NOMO-1 treated with dmso at 0.1 percent for 144 hours (cell line): ENCODE measurements around the gene ZNF724.
"Not testable (repeated sequence)": the region's sequence is repeated elsewhere in the genome, so short reads cannot be mapped to it uniquely, and the experiment has no call there.

Experiments
- DNase-seq: peaks from one replicate; lab custom pipeline; 2025; ENCODE audit not compliant: unreplicated experiment; lab: John Stamatoyannopoulos, UW

Gene ZNF724

DNA sequence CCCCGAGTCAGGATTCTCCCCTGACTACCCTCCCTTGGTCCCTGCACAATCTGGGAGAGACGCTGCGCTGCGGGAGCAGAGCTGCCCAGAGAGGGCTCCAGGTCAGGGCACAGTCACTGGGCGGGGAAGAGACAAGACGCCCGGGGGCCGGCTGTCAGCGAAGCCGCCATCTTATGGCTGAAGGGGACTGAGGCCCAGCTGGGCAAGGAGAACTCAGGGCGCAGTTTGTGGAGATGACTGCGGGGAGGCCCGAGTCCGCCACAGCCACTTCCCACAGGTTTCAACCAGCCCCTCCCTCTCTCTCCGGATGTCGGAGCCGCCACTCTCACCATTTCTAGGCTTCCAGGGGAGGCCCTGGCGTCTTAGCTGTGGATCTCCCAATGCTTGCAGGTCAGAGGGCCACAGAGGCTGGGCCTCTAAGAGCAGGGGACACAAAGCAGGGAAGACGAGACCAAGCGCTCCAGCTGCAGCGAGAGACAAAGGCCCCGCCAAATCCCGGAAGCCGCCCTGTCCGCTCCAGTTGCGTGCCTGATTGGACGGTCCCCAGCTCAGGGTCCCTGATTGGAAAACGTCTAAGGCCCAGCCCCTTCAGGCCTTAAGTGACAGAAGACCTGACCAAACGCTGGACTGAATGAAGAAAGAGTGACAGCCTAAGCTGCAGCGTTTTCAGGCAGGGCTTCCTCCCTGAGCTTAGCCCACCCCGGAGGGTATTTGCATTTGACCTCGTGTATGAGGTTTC, at the start of gene ZNF724:
TSS of gene ZNF724 (minus strand) at position 484 of the 739 bp plus-strand sequence. CDS start at position 332, 152 bp downstream.
- peak; percentile 79 for DNase-seq

DNA sequence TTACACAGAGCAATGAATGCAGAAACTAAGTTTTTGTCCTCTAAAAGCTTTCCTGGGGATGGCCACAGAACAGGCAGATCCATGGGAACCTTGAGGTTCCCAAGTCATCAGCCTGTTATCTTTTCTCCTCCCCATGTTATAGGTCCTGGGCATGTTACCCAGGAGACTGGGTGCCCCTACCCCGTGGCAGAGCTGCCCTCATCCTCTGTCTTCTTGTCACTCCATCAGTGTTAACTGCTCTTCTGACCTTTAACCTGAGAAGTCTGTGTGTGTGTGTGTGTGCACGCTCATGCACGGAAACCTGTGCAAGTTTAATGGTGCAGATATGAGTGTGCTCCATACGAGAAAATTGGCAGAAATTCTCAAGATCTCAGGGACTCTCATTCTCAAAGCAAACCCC, 43.9 kb upstream of the ZNF724 start:
- DNase-seq: no peak

DNA sequence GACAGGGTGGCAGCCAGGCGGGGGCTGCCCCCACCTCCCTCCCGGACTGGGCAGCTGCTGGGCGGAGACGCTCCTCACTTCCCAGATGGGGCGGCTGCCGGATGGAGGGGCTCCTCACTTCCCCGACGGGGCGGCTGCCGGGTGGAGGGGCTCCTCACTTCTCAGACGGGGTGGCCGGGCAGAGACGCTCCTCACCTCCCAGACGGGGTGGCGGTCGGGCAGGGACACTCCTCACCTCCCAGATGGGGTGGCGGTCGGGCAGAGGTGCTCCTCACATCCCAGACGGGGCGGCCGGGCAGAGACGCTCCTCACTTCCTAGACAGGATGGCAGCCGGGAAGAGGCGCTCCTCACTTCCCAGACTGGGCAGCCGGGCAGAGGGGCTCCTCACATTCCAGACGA, 39.8 kb upstream of the ZNF724 start:
- not testable (repeated sequence) for DNase-seq

DNA sequence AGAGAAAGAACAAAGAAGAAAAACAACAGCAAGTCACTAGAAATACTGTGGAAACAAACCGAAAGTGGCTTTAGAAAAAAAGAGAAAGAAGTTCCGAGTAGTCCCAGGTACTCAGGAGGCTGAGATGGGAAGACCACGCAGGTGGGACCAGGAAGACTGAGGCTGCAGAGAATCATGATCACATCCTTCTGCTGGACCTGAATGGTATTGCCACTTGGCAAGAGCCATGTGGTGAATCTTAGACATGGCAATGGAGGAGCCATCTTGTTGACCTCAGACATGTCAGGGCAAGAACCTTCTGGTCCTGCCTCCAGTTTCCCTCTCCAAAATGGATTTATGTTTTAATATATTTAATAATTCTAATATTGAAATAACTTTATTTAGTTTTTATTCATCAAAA, 37.4 kb upstream of the ZNF724 start:
- DNase-seq: no peak

DNA sequence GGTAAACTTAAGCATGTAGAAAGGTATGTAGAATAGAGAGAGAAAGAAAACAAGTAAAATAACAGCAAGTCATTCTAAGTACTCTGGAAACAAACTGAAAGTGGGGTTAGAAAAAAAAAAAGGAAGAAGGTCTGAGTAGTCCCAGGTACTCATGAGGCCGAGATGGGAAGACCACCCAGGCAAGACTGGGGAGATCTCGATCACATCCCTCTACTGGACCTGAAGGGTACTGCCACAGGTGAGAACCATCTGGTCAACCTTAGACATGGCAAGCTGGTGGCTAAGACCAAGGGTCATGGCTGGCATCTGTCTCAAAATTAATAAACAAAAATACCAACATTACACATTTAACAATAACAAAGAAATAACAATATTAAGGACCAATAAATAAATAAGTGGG, 36.3 kb upstream of the ZNF724 start:
- no peak for DNase-seq

DNA sequence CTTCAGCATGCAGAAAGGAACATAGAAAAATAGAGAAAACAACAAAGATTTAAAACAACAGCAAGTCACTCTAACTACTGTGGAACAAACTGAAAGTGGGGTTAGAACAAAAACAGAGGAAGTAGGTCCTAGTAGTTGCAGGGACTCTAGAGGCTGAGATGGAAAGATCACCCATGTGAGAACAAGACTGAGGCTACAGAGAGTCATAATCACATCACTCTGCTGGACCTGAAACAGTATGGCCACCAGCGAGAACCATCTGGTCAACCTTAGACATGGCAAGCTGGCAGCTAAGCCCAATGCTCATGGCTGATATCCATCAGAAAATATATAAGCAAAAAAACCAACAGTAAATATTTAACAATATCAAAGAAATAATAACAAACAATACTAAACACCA, 35.8 kb upstream of the ZNF724 start:
- DNase-seq: no peak

DNA sequence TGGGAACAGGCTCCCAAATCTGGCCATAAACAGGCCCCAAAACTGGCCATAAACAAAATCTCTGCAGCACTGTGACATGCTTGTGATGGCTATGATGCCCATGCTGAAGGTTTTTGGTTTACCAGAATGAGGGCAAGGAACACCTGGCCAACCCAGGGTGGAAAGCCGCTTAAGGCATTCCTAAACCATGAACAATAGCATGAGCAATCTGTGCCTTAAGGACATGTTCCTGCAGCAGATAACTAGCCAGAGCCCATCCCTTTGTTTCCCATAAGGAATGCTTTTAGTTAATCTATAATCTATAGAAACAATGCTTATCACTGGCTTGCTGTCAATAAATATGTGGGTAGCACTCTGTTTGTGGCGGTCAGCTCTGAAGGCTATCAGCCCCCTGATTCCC, 35.1 kb upstream of the ZNF724 start:
- DNase-seq: not testable (repeated sequence)

DNA sequence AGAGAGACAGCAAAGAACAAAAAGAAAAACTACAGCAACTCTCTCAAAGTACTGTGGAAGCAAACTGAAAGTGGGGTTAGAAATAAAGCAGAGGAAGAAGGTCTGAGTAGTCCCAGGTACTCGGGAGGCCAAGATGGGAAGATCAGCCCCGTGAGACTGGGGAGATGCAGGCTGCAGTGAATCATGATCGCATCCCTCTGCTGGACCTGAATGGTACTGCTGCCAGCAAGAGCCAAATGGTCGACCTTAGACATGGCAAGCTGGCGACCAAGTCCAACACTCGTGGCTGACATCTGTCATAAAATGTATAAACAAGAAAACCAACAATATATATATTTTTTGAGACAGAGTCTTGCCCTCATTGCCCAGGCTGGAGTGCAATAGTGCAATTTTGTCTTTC, 33.7 kb upstream of the ZNF724 start:
- DNase-seq: no peak

DNA sequence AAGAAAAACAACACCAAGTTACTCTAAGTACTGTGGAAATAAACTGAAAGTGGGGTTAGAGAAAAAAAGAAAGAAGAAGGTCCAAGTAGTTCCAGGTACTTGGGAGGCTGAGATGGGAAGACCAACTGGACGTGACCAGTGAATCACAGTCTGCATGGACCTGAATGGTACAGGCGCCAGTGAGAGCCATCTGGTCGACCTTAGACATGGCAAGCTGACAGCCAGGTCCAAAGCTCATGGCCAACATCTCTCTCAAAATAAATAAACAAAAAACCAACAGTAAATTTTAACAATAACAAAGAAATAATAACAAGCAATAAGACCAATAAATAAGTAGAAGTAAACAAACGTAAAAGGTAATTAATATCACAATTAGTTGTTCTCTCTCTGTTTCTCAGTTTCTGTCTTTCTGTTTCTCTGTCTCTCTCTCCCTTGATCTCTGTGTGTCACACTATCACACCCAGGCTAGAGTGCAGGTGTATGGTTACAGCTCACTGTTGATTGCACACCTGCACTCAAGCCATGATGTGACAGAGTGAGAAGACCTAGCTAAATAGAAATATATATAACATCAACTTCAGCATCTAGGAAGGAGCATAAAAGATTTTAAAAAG, 31.6 kb upstream of the ZNF724 start:
- DNase-seq: no peak

DNA sequence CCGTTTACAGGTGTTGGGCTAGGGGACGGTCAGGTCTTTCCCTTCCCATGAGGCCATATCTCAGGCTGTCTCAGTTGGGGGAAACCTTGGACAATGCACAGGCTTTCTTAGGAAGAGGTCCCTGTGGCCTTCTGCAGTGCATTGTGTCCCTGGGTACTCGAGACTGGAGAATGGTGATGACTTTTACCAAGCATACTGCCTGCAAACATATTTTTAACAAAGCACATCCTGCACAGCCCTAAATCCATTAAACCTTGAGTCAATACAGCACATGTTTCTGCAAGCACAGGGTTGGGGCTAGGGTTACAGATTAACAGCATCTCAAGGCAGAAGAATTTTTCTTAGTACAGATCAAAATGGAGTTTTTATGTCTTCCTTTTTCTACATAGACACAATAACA, 27.9 kb upstream of the ZNF724 start:
- not testable (repeated sequence) for DNase-seq

DNA sequence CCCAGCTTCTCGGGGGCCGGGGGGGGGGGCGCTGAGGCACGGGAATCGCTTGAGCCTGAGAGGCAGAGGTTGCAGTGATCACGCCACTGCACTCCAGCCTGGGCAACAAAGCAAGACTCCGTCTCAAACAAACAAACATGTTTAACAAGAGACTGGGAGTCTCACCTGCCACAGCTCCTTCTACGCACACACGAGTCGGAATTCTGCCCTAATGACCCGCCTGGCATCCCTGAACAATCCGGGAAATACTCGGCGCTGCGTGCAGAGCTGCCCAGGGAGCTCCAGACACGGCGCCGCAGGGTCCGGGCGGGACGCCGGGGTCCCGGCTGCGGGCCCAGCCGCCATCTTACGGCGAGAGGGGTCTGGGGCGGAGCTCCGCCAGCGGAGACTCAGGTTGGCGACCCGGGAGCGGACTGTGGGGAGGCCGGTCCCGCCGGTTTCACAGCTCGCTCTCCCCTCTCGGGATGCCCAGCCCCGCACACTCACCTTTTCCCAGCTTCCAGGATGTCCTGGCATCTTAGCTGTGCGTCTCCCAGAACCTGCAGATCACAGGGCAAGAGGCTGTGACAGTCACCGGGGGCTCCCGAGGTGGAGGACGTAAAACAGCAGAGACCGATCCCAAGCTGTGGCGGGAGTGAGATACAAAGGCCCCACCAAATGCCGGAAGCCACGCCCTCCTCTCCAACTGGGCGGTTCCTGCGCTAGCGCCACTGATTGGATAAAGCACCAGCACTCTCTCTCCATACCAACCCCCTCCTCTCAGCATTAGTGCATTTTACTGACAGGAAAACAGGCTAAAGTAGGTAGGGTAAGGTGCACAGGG, 23.6 kb upstream of the ZNF724 start:
- no peak for DNase-seq

DNA sequence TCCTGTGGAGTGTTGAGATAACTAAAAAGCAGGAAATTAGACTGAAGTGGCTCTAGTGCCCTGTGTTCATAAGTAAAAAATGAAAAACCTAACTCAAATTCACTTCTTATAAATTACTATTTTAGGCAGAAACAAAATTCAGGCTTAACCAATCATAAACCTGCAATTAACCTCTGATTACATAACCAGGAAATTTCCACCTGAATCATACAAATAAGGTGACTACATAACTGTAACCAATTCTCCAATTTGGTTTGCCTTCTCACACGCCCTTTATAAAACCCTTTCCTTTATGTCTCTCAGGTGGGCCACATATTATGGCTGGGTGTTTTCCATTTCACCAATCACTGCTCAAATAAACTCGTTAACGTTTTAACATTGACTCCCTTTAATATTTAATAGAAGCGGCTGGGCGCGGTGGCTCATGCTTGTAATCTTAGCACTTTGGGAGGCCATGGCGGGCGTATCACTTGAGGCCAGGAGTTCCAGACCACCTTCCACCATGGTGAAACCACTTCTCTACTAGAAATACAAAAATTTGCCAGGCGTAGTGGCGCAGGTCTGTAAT, 22.9 kb upstream of the ZNF724 start:
- no peak for DNase-seq

DNA sequence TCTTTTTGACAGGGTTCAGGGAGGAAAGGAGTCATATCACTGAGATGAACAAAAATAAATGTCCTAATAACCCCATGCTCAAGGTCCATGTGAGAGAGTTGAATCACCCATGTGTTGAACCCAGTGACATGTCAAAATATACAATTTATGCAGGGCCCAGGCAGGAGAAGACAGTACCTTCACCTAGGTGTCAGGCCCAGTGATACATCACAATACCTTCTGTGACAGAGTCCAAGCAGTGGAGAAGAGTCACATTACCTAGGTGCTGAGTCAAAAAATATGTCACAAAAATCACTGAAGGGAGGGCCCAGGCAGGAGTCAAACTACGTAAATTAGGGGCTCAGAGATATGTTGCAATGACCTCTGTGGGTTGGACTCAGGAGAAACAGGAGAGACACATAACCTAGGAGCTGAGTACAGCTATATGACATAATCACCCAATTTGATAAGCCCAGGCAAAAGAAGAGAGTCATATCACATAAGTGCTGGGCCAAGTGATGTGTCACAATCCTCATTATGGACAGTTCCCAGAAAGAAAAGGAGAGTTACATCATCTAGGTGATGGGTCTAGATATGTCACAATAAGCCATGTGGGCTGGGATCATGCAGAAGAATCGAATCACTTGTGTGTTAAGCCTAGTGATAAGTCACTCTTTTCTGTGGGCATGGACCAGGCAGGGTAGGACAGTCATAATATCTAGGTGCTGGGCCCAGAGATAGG, 13.8 kb upstream of the ZNF724 start:
- DNase-seq: no peak

DNA sequence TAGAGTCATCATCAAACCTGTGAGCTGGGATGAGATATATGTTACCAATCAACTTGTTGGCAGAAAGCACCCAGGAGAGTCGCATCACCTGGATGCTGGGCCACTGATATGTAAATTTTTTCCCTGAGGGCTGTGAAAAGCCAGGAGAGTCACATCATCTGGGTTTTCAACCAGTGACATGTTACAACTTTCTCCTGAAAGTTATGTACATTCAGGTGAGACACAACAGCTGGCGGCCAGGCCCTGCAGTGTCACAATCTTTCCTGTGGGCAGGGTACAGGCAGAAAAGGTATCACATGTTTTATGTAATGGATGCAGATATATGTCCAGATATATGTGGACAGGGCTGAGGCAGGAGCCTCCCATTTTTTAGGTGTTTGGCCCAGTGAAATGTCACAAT, 13.2 kb upstream of the ZNF724 start:
- DNase-seq: no peak

DNA sequence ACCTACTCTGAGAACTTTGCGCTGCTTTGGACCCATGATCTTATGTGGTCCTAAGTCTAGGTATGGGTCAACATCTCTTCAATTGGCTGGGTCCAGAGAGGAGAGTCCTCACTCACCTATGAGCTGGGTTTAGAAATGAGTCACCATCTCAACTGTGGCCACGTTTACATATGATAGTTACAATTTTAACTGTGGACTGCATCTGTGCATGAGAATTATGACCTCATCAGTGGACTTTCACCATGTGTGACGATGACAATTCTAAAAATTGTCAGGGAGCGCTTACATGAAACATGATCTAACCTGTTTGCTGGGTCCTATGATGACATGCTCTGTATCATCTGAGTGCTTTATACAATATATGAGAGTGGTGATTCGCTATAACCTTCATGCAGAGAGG, 12.7 kb upstream of the ZNF724 start:
- DNase-seq: no peak

DNA sequence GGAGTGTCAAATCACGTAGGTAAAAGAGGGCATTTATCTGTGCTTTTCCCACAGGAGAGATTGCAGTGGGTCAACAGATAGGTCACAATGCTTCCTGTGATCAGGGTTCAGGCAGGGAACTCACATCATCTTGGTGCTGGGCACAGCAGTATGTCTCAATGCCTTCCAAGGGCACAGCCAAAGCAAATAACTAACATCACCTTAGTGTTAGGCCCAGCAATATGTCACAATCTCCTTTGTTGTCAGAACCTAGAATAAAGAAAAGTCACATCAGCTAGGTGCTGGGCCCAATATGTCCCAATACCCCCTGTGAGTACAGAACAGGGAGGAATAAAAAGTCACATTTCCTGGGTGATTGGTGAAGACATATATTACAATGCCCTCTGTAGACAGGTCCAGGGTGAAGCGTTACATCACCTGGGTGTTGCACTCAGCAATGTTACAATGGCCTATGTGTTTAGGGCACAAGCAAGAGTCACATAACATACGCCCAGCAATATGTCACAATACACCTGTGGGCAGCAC, 11.4 kb upstream of the ZNF724 start:
- no peak for DNase-seq

DNA sequence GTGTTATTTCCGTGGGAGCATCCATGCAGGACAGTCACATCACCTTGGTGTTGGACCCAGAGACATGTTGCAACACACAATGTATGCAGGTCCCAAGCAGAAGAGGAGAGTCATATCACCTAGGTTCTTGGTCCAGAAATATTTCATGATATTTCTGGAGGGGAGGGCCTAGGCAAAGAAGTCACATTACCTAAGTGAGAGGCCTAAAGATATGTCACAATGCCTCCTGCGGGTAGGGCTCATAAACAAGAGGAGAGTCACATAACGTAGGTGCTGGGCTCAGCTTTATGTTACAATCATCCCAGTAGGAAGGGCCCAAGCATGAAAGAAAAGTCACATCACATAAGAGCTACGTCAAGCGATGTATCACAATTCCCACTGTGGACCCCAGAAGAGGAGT, 10.8 kb upstream of the ZNF724 start:
- no peak for DNase-seq

DNA sequence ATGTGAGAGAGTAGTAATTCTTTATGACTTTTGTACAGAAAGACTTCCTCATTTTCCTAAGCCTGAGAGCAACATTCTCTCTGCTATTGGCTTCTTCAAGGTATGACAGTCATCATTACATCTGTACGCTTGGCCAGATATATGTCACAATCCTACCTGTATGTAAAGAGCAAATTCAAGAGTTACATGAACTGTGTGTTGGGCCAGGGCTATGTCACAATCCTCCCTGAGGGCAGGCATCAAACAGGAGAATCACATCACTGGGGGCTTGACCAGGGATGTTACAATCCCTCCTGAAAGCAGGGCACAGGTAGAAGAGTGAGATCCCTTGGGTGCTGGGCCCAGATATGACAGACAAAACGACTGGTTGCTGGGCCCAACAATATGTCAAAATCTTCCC, 9.8 kb upstream of the ZNF724 start:
- DNase-seq: no peak

DNA sequence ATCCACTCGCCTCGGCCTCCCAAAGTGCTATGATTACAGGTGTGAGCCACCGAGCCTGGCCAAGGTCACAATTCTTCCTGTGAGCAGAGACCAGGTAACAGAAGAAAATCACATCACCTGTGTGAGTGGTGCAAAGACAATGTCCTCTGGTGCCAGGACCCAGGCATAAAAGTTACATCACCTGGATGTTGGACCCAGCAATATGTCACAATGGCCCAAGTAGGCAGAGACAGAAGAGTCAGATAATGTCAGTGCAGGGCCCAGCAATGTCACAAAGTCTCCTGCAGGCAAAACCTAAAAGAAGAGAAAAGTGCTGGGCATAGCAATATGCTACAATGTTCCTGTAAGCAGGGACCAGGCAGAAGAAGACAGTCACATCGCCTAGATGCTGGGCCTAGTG, 5.5 kb upstream of the ZNF724 start:
- DNase-seq: no peak

DNA sequence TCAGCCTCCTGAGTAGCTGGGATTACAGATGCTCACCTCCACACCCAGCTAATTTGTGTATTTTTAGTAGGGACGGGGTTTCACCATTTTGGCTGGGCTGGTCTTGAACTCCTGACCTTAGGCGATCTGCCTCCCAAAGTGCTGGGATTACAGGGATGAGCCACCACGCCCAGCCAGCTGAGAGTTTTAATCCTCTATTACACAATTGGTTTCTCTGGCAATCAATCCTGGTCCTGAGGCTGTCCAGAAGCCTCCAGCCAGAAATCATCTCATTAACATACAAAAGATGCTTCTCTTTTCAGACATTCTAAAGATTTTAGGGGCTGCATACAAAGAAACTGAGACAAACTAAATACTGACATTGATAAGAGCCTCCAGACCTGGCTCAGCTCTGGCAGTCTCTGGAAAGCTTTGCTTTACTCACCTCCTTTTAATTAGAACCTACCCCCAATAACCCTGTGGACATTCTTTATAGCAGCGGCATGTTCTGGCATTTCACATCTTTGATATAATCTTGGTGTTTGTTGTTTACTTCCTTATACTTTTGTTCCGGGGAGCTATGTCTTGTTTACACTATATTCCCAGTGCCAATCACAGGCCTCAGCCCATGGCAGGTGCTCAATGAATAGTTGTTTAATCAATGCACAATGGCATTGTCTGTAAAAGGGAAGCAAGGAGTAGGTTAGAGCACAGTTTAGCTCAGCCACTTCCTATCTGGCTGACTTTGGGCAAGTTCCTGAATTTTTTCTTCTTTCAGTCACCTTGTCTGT, 4.1 kb upstream of the ZNF724 start:
- no peak for DNase-seq
